ENCODE measurements around the gene MAP1S.

- TF ChIP-seq CTCF (IDR thresholded peaks at IDR 0.05) (no peak), POLR2A (IDR thresholded peaks at IDR 0.05) (no peak)
Measured at GRCh38 chr19:17751912-17752273, 32.6 kb downstream of the MAP1S start.

Data from thyroid gland (tissue), 4 donors.